Measurements from ENCODE around the gene IFNK.
"Not testable (repeated sequence)": the region's sequence is repeated elsewhere in the genome, so short reads cannot be mapped to it uniquely, and the experiment has no call there.

IFNK gene, protein sequence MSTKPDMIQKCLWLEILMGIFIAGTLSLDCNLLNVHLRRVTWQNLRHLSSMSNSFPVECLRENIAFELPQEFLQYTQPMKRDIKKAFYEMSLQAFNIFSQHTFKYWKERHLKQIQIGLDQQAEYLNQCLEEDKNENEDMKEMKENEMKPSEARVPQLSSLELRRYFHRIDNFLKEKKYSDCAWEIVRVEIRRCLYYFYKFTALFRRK

DNA sequence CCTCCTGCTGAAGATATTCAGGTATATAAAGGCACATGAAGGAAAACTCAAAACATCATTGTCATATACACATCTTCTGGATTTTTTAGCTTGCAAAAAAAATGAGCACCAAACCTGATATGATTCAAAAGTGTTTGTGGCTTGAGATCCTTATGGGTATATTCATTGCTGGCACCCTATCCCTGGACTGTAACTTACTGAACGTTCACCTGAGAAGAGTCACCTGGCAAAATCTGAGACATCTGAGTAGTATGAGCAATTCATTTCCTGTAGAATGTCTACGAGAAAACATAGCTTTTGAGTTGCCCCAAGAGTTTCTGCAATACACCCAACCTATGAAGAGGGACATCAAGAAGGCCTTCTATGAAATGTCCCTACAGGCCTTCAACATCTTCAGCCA, at the start of gene IFNK:
TSS of gene IFNK (plus strand) at position 55 of the 400 bp plus-strand sequence. CDS start at position 102, 47 bp downstream.
- DNase-seq: no peak

DNA sequence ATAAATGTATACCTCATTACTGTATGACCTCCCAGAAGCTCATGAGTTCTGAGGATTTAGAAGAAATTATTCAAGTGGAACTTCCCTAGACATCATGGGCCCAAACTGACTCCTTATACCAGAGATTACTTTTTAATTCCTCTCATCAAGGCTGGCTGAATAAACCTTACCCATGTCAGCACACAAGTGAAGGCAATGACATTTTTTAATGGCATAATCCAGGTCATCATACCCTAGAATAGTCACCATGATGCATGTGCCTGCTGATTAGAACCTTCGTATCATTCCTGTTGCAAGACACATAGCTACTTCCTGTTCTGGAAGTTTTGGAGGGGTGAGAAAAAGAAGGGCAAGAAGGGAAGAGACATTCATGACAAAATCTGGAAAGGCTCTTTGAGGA, 49.8 kb upstream of the IFNK start:
- no peak for DNase-seq

DNA sequence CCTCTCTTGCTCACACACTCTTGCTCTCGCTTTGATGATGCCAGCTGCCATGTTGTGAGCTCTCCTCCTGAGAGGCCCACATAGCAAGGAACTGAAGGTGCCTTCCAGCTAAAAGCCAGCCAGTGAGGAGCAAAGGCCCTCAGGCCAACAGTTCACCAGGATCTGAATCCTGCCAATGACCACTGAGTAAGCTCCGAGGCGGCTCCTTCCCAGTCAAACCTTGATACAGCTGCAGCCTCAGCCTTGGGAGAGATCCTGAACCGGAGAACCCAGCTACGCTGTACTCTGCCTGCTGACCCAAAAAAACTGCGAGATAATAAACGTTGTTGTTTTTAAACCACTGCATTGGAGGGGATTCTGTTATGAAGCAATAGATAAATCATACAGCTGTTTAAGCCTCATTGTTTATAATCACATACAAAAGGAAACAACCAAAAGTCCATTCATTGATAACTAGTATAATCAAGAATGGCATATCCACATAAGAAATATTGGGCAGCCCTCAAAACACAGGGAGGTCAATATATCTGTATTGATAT, 49.0 kb upstream of the IFNK start:
- DNase-seq: no peak

DNA sequence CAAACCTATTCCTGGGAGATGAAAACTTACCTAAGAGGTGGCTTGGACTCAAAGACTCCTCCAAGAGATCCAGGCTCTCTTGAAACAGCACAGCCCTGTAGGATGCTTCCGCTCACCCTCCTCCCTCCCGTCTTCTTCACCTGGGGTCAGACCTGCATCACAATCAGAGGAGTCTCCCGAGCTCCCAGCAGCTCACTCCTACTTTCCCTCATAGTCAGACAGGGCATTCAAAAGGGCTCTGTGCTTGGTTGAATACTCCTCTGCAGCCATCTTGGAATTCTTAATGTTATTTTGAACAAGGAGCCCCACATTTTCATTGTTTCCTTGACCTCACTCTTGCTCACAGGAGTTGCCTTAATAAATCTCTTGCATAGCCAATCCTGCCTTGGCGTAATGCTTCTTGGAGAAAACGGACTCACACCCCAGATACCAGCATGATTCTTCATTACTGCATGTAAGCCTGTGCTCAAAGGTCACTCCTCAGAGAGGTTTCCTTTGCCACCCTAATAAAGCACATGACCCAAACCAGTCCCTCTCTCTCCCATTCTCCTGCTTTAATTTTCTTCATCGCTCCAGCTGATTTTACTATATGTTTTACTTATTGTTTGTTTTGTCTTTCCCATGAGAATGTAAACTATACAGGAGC, 47.1 kb upstream of the IFNK start:
- DNase-seq: no peak

DNA sequence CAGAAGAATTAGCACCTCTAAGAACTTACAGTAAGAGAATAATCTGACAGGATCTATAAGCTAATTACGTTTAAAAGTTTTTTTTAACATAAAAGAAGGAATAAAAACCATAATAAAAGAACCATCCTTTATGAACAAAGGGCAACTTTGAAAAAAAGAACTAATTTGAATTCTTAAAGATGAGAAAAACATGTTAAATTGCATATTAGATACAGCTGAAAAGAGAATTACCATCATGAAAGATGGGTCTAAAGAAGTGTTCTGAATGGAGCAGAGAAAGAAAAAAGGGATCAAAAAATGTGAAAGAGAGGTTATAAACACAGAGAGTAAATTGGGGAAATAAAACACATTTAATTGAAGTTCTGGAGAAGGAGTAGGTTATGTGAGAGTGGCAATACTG, 45.8 kb upstream of the IFNK start:
- no peak for DNase-seq

DNA sequence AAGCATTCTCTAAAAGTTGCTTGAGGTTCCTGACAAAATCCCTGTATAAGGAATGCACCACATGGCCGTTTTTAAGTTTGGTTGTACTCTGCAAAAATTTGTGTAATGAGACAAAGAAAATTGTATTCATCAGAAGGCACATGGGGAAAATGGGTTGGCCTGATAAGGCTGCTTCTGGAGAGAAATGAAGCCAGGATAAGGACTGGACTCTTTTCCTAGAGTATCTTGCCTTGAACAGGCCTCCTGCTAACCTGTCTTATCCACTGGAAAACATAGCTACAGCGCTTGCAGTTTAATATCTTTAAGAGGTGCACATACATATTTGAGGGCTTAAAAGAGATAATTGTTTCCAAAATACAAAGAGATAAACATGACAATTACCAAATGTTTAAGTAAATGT, 41.4 kb upstream of the IFNK start:
- DNase-seq: no peak

DNA sequence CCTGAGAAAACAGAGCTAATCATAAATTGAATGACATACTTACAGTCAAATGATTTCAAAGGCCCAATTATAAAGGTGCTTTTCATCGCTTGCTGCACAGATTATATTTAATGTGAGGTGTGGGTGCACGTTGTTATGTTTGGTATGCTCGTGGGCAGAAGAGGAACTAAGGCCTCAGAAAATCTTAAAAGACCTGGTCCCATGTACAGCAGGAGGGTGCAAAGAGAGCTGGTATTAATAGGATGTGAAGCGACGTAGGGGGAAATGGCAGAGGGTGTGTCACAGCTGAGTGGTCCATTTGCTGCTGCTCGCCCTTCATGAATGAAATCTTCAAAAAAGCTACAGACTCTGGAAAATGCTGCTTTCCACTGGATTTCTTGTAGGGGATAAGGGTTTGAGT, 40.5 kb upstream of the IFNK start:
- DNase-seq: no peak

DNA sequence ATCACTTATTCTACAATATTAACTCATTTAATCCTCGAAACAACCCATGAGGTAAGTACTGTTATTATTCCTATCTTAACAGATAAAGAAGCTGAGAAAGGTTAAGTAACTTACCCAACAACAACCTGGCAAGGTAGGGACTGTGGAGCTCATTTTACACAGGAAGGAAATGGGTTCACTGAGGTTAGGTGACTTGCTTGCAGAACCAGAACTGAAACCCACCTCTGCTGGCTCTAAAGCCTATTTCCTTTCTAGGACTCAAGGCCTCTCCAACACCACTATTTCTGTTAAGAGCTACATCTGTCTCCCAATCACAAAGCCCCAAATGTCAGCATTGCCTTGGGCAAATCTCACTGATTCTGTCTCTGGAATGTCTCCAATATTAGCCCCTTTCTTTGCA, 38.9 kb upstream of the IFNK start:
- no peak for DNase-seq

DNA sequence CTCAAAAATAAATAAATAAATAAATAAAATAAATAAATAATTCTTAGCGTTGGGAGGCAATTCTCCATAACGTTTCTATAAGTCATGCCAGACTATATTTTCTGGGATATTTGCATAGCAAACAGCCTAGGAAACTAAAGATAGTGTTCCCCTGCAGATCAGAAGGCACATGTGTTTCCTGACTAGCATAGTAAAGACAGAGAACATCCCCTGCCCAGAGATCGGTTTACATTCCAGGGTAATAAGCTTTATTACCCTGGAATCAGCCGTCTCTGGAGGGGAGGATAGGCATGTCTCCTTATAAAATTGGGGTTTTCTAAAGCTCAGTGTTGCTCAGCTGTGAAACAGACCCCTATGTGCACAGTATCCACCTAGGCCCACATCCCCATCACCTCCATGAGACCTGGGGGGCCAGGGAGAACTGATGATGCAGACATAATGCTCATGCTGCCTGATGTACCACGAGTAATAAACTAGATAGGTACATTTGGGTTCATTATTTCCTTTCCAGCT, 36.9 kb upstream of the IFNK start:
- DNase-seq: no peak

DNA sequence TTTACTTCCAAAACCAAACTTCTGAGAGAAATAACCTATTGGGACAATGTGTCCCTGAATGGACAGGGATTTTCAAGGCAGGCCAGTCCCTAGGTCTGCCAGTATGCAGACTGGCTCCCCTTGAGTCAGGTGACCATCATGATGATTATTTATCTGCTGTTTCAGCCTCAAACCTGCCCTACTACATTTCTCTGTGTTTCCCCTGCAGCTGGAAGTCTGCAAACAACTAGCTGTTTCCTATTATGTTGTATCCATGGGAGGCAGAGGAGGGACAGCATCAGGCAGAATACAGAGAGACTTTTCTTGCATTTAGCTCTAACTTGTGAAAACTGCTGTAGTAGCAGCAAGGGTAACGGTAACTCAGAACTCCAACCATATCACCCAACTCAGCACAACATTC, 36.2 kb upstream of the IFNK start:
- DNase-seq: no peak

DNA sequence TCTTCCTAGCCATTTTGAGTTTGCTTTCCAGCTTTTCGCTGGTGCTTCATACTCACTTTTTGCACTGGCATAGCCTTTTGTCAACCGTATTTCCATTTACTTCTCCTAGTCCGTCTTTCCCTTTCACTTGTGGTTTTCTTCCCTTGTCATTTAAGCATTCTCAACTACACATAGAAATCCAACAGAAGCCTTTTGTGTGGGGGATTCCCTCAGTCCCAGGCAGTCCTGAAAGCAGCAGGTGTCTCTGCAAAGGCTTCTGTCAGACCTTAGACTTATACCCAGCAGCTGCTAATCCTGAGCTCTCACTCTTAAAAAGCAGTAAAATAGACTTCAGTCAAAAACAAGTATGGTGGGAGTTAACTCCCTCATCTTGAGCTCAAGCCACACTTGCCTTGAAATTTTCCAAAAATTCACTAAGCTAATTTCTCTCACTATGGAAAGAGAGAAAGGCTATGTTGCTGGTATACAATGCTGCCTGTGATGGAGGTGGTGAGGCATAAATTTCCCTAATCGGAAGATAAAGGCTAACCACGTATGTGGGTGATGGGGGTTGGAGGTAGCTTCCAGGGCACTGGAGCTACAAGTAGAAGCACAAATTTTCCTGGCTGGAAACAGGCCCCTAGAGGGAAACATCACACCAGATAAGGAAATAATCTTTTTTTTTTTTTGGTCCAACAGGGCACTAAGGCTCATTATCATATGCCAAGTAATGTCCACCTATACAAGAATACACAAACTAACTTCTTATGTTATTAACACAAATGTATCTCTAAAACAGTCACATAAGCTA, 34.8 kb upstream of the IFNK start:
- DNase-seq: no peak

DNA sequence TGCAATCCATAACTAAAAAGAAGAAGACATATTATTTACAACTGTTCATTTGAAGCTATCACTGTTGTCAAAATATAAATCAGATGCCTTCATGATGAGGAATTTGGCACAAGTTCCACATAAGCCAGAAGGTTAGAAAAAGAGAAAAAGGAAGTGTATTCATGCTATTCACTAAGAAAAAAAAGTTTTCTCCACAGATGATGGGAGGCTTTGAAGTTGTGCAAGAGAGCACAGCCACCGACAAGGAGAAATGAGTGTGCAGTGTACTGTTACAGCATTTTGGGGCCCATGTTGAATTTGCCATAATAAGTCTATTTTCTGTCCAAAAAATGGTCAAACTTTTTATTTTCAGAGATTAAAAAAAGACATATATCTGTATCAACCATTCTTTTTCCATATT, 32.9 kb upstream of the IFNK start:
- DNase-seq: no peak

DNA sequence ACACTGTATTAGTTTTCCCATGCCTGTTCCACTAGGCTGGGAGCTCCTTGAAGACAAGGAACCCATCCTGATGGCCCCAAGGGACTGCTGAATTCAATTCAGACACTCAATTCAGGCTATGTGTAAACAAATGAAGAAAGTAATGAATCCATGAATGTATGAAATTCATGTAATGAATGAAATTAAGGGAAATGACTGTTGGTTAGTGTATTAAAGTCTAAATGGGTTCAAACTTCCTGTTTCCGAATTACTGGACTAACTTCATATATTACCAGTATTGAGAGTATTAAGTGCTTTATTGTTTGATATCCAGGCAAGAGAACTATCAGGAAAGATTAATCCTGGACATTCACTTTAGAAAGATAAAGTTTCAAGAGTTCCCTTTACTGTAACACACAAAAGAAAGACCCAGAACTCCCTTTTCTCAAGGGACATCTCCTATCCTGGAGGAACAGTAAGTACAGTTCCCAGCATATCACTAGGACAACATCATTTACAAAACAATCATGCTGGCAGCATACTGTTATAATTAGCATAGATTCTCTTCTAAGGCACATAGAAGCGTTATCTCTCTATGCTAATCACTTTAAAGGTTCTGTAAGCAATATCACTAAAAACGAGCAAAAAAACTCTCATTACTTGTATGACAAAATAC, 28.5 kb upstream of the IFNK start:
- DNase-seq: no peak

DNA sequence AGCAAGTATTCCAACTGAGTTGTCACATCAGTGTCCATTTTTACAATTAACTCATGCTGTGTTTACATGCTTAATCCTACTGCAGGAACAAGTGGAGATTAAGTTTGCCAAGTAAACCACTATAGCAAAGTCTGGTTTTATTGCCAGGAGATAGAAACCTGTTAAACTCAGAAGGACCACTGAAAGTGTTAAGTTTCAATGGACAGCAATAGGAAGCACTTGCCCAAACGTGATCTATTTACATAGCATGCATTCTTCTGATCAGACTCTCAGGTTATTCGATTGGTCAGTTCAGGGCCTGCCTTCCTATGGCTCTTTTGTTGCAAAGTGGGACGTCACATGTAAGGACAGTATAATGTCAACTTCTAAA, 28.0 kb upstream of the IFNK start:
- no peak for DNase-seq

DNA sequence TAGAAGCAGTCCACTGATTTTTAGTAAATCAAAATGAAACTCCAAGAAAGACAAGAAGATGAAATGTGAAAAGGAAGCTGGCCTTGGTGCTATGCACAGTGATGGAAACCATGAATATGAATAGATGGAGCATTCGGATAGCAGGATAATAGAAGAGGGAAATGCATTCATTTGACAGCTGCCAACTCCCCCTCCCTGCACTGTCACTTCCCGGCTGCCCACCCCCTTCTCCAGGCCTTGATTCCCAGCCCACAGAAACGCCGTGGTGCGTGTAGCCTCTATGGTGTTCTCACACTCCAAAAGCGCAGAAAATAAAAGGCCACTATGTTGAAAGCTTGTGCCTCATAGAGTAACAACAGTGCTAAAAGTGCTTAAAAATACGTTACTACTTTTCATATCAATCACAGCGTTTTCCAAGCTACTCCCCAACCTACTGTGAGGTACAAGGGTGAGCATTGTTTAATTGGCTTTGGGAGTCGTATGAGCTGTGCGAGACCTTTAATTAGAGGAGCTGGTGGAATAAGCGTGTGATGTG, 26.1 kb upstream of the IFNK start:
- no peak for DNase-seq

DNA sequence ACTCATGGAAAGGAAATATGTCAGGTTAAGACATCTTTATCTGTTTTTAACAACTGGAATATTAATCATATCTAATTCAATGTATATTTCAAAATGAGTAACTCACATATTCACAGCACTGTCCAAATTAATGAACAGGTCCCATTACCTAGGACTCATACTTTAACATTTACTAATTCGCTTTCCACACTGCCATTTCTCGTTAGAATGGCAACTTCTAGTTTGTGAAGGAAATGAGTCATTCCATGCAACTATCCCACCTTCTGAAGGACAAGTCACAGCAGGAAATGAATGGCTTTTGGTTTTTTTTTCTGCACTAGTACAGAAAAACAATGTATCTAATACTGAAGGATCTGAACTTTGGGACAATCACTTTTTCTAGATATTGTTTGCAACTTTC, 24.6 kb upstream of the IFNK start:
- DNase-seq: no peak

DNA sequence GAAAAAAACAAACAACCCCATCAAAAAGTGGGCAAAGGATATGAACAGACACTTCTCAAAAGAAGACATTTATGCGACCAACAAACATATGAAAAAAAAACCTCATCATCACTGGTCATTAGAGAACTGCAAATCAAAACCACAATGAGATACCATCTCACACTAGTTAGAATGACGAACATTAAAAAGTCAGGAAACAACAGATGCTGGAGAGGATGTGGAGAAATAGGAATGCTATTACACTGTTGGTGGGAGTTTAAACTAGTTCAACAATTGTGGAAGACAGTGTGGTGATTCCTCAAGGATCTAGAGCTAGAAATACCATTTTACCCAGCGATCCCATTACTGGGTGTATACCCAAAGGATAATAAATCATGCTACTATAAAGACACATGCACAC, 23.2 kb upstream of the IFNK start:
- DNase-seq: not testable (repeated sequence)

DNA sequence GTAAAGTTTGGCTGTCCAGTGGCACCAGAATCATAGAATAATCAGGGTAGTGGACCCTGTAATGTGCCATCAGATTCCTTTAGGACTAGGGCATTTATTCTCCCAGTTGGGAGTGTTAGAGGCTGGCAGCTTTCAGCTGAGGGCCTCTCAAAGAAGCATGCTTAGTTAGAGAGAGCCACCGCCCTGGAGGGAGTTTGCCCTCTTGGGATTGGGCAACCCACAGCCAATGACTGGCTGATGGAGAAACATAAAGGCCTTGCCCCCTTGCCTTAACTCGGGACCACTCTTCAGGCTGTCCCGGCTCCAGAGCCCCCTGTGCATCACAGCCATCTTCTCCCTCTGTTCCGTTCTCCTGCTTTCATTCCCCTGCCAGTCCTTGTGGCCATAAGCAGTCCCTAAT, 20.5 kb upstream of the IFNK start:
- no peak for DNase-seq

DNA sequence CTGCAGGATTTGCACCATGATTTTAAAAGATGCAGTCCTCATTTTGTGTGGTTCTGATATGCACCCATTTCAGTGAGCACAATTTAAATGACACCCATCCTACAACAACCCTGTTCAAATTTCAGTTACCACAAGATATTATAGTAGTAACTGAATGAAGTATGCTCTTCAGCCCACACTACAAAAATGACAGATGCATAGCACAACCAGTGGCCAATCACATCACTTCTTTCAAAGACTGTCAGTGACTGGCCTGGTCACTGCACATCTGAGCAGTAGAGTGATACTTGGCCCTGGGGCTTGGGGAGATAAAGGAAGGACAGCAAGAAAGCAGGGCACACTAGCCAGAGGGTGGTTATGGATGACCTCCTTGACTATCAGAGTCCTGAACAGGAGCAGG, 19.8 kb upstream of the IFNK start:
- DNase-seq: no peak

DNA sequence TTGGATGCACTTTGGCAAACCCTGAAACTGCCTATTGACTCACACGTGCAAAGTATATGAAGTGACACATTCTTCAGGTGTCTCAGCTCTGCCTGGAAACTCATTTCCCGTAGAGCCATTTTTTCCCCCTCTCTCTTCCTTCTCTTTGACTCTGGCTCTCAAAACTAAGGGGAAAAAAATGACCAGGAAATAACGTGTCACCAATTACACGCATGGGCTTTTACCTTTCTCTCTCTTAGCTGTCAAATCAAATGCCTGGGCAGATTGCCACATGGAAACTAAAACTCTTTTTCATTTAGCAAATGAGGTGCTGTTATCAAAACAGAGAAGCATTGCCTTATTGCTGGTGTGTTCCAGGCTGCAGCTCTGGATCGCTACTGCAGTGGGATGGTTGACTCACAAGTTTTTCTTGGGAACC, 18.3 kb upstream of the IFNK start:
- no peak for DNase-seq

DNA sequence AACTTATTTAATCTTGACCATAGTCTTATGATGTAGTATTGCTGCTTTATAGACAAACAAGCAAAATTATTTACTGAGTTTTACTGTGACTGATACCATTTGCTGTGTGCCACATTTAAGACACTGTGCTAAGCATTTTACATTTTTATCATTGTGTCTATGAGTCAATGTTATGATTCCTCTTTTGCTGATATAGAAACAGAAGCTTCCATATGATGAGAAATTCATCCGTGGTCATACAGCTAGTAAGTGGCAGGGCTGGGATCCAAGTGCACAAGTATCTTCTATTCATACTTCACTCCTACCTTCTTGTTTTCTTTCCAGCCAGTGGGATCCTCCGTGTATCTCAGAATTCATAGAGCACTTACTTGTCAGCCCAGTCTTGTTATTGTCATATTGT, 17.1 kb upstream of the IFNK start:
- DNase-seq: no peak

DNA sequence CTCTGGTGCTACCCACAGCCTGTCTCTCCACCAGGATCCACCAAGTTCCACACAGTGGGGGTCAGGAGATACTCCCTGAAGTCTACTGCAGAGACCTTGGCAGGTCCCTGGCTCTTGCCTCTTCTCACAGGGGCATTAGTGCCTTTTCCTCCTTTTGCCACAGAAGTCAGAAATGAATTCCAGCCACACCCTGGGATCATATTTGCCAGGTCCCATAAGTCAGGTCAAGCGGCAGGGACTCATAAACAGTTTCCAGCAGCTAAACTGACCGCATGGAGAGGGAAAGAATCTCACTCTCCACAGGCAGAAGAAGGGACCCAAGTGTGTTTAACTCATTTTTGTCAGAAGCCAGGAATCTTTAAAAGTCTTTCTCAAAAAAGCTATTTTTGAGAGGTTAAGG, 13.3 kb upstream of the IFNK start:
- DNase-seq: no peak

DNA sequence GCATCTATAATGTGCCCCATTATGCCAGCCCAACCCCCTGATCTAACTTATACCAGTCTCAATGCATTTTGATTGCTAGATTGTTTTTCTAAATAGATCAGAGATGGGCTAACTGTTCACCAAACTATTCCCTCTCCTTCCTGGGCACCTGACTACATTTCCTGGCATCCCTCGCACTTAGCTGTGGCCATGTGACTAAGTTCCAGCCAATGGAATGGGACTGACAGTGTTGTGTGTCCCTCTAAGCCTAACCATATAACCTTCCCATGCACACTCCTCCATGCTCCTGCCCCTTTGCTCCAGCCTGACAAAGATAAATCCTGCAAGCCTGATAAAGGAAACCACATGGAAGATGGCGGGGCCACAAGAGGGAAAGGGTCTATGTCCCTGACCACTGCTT, 12.3 kb upstream of the IFNK start:
- DNase-seq: no peak

Measured in NCI-H187 (cell line).